Measurements from ENCODE around the gene FOXL1.

GRCh38 chr16:86580063-86580790 is 1.9 kb downstream of the FOXL1 start:
- TF ChIP-seq CTCF (IDR thresholded peaks at IDR 0.05; ENCODE audit: insufficient read depth, low read length) (no peak), POLR2AphosphoS5 (IDR thresholded peaks at IDR 0.05; ENCODE audit: low read depth) (no peak)
